Posterior vena cava (tissue), 2 donors: ENCODE measurements around the gene AXL. TPM values are rescaled to one million over a fixed set of nuclear protein-coding genes. Genes with fewer than 3 reads are reported as not detected.
"Not testable (repeated sequence)": the region's sequence is repeated elsewhere in the genome, so short reads cannot be mapped to it uniquely, and the experiment has no call there.

ENCODE experiments used
- DNase-seq: peaks from one replicate; pipeline ENCODE4 v3.0.0-alpha.2; 2020; ENCODE audit warnings: low spot score
- intact Hi-C, 2 donors: fragments of 100-400 bp; cut with DNase I; formaldehyde crosslinking; loops; one replicate each; pipeline versions ENCODE4 v1.14.1 to v1.14.2; 2022 to 2023
- total RNA-seq, 2 donors: library from RNA; stranded (reverse); fragmentation: NEBNext Ultra II Directional; extraction: Animal tissue kit (Norgen Biotek cat#: 25700); gene quantifications; one replicate each; pipeline ENCODE4 v1.2.1, GENCODE V29; 2021
- donor health status: DM: yes; HTN: yes; CAD: no.
- donor health status: DM: yes; HTN: yes; CAD: no.

The AXL gene
- total RNA-seq, 2 donors from 2014 or later = 133 to 147 TPM

- DNase-seq, intact Hi-C loops: not testable (repeated sequence)
Observed at GRCh38 chr19:41229338-41229737, 10.3 kb downstream of the AXL start.

GRCh38 chr19:41230067-41230857, 11.2 kb downstream of the AXL start:
- intact Hi-C loops = no loop called here
- DNase-seq = no peak

- DNase-seq = no peak
- intact Hi-C loops = no loop called here
Observed at GRCh38 chr19:41232686-41233085, 13.7 kb downstream of the AXL start.

GRCh38 chr19:41233748-41234240, 14.8 kb downstream of the AXL start:
- intact Hi-C loops = no loop called here
- no peak for DNase-seq

- intact Hi-C loops = no loop called here
- DNase-seq = no peak
Observed at GRCh38 chr19:41234512-41235168, 15.6 kb downstream of the AXL start.

GRCh38 chr19:41235480-41235879, 16.5 kb downstream of the AXL start:
- DNase-seq = no peak
- intact Hi-C loops = no loop called here

- intact Hi-C loops = no loop called here
- DNase-seq = no peak
Observed at GRCh38 chr19:41238244-41238643, 19.2 kb downstream of the AXL start.

- intact Hi-C loops = no loop called here
Observed at GRCh38 chr19:41239363-41239762, 20.3 kb downstream of the AXL start.

GRCh38 chr19:41239961-41240574, 21.0 kb downstream of the AXL start:
- intact Hi-C loops = no loop called here
- DNase-seq = no peak

More at GRCh38 chr19:41239363-41239762, 20.3 kb downstream of the AXL start:
- DNase-seq = no peak

- no peak for DNase-seq
- intact Hi-C loops = no loop called here
Observed at GRCh38 chr19:41241859-41242258, 22.8 kb downstream of the AXL start.

GRCh38 chr19:41244117-41244516, 25.1 kb downstream of the AXL start:
- no peak for DNase-seq
- intact Hi-C loops = no loop called here

GRCh38 chr19:41245843-41246242, 26.8 kb downstream of the AXL start:
- intact Hi-C loops = no loop called here
- DNase-seq = no peak

- DNase-seq = no peak
- intact Hi-C loops = no loop called here
Observed at GRCh38 chr19:41248895-41249294, 29.9 kb downstream of the AXL start.

GRCh38 chr19:41249707-41250423, 30.8 kb downstream of the AXL start:
- intact Hi-C loops = loop anchor here in 1 of 2 donors (5.0 kb wide), 1 partner anchor 118 kb away; no protein-coding TSS in a partner anchor
- no peak for DNase-seq

GRCh38 chr19:41253660-41254059, 34.6 kb downstream of the AXL start:
- no peak for DNase-seq
- intact Hi-C loops = loop anchor here in 1 of 2 donors (5.0 kb wide), 1 partner anchor 121 kb away; no protein-coding TSS in a partner anchor

- intact Hi-C loops = no loop called here
Observed at GRCh38 chr19:41255171-41255570, 36.1 kb downstream of the AXL start.

GRCh38 chr19:41261474-41262190, 42.6 kb downstream of the AXL start:
- DNase-seq = no peak
- intact Hi-C loops = loop anchor here (5.0 kb wide), 2 partner anchors 54 to 59 kb away; no protein-coding TSS in a partner anchor

More at GRCh38 chr19:41255171-41255570, 36.1 kb downstream of the AXL start:
- DNase-seq = no peak

GRCh38 chr19:41263042-41263849, 44.2 kb downstream of the AXL start:
- peak; percentile 90 for DNase-seq
- intact Hi-C loops = loop anchor here (5.0 kb wide), 2 partner anchors 56 to 61 kb away; no protein-coding TSS in a partner anchor
